ENCODE results near the gene MSL1. TPM values are rescaled to one million over a fixed set of nuclear protein-coding genes. Genes with fewer than 3 reads are reported as not detected.

MSL1 gene
- total and polyA plus RNA-seq, 2 of the 13 experiments (the other 11 are each of a cell fraction or from before 2014, with no cell fraction given) = 63.8 to 88.5 TPM

DNA sequence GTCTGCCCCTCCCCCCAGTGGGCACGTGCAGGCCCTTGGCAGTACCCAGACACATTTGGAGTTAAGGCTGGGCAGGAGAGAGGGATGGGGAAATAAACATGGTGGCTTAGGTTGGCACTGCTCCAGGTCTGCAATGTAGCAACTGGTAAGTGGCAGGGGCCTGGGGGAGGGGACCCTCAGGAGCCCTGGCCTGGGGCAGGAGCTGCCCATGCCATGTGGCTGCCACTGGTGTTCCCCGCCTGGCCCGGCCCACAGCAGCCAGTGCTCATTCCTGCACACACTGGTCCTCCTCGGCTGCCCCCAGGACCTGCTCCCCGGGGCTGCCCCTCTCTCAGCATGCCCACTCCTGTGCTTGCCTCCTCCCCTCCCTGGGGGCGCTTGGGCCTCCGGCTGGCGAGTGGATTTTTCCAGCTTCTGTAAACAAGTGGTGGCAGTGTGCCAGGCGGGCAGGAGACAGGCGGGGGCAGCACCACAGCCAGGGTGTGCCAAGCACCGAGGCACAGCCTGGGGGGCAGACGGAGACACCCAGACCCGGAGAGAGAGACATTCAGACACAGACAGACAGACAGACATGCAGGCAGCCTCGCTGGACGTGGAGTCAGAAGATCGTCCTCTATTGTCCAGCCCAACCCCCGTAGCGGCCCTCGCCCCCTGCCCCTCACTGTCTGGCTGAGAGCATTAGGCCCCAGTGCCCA, 49.6 kb upstream of the MSL1 start (continued):
- TF ChIP-seq, protein P1, sequence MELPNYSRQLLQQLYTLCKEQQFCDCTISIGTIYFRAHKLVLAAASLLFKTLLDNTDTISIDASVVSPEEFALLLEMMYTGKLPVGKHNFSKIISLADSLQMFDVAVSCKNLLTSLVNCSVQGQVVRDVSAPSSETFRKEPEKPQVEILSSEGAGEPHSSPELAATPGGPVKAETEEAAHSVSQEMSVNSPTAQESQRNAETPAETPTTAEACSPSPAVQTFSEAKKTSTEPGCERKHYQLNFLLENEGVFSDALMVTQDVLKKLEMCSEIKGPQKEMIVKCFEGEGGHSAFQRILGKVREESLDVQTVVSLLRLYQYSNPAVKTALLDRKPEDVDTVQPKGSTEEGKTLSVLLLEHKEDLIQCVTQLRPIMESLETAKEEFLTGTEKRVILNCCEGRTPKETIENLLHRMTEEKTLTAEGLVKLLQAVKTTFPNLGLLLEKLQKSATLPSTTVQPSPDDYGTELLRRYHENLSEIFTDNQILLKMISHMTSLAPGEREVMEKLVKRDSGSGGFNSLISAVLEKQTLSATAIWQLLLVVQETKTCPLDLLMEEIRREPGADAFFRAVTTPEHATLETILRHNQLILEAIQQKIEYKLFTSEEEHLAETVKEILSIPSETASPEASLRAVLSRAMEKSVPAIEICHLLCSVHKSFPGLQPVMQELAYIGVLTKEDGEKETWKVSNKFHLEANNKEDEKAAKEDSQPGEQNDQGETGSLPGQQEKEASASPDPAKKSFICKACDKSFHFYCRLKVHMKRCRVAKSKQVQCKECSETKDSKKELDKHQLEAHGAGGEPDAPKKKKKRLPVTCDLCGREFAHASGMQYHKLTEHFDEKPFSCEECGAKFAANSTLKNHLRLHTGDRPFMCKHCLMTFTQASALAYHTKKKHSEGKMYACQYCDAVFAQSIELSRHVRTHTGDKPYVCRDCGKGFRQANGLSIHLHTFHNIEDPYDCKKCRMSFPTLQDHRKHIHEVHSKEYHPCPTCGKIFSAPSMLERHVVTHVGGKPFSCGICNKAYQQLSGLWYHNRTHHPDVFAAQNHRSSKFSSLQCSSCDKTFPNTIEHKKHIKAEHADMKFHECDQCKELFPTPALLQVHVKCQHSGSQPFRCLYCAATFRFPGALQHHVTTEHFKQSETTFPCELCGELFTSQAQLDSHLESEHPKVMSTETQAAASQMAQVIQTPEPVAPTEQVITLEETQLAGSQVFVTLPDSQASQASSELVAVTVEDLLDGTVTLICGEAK (IDR thresholded peaks at IDR 0.05) = no peak
- TF ChIP-seq, protein P1 (CRISPR knock-in tag; IDR thresholded peaks at IDR 0.05) = 0 out of 2 replicates have a peak, but pooled peaks have one; percentile 24
- TF ChIP-seq ZNF761 (CRISPR knock-in tag; conservative IDR thresholded peaks at IDR 0.05) = 0 out of 2 replicates have a peak, but pooled peaks have one; percentile 13
- TF ChIP-seq ATF7 (IDR thresholded peaks at IDR 0.05) = no peak
- TF ChIP-seq ATF7 (CRISPR knock-in tag; IDR thresholded peaks at IDR 0.05) = 0 out of 2 replicates have a peak, but pooled peaks have one; percentile 12
- TF ChIP-seq PCBP1 (IDR thresholded peaks at IDR 0.05; ENCODE audit: borderline replicate concordance, low read depth, low read length) = 0 out of 2 replicates have a peak, but pooled peaks have one; percentile 46
- peak; percentile 90 for TF ChIP-seq SRSF1 (optimal IDR thresholded peaks at IDR 0.05; ENCODE audit: low read depth, low read length)
- TF ChIP-seq HIVEP1 (CRISPR knock-in tag; IDR thresholded peaks at IDR 0.05) = peak; percentile 16; the same call in 1 of the 2 replicates
- TF ChIP-seq, protein P2, sequence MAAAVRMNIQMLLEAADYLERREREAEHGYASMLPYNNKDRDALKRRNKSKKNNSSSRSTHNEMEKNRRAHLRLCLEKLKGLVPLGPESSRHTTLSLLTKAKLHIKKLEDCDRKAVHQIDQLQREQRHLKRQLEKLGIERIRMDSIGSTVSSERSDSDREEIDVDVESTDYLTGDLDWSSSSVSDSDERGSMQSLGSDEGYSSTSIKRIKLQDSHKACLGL (CRISPR knock-in tag; IDR thresholded peaks at IDR 0.05) = 0 out of 2 replicates have a peak, but pooled peaks have one; percentile 17
- peak; percentile 74 for TF ChIP-seq U2AF1 (optimal IDR thresholded peaks at IDR 0.05; ENCODE audit: low read depth, low read length)
- 0 out of 2 replicates have a peak, but pooled peaks have one; percentile 52 for TF ChIP-seq ZNF205 (CRISPR knock-in tag; IDR thresholded peaks at IDR 0.05)
- TF ChIP-seq YEATS4 (CRISPR knock-in tag; IDR thresholded peaks at IDR 0.05; ENCODE audit: borderline replicate concordance) = no peak; the same call in 1 of the 2 replicates
- peak; percentile 48 for TF ChIP-seq HOXA3 (CRISPR knock-in tag; IDR thresholded peaks at IDR 0.05)
- TF ChIP-seq, protein P3, sequence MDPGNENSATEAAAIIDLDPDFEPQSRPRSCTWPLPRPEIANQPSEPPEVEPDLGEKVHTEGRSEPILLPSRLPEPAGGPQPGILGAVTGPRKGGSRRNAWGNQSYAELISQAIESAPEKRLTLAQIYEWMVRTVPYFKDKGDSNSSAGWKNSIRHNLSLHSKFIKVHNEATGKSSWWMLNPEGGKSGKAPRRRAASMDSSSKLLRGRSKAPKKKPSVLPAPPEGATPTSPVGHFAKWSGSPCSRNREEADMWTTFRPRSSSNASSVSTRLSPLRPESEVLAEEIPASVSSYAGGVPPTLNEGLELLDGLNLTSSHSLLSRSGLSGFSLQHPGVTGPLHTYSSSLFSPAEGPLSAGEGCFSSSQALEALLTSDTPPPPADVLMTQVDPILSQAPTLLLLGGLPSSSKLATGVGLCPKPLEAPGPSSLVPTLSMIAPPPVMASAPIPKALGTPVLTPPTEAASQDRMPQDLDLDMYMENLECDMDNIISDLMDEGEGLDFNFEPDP (CRISPR knock-in tag; conservative IDR thresholded peaks at IDR 0.05) = 0 out of 2 replicates have a peak, but pooled peaks have one; percentile 86
- TF ChIP-seq, protein P4, sequence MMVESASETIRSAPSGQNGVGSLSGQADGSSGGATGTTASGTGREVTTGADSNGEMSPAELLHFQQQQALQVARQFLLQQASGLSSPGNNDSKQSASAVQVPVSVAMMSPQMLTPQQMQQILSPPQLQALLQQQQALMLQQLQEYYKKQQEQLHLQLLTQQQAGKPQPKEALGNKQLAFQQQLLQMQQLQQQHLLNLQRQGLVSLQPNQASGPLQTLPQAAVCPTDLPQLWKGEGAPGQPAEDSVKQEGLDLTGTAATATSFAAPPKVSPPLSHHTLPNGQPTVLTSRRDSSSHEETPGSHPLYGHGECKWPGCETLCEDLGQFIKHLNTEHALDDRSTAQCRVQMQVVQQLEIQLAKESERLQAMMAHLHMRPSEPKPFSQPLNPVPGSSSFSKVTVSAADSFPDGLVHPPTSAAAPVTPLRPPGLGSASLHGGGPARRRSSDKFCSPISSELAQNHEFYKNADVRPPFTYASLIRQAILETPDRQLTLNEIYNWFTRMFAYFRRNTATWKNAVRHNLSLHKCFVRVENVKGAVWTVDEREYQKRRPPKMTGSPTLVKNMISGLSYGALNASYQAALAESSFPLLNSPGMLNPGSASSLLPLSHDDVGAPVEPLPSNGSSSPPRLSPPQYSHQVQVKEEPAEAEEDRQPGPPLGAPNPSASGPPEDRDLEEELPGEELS (CRISPR knock-in tag; IDR thresholded peaks at IDR 0.05) = peak; percentile 43; the same call in 1 of the 2 replicates
